ENCODE data around the gene SLC9C2.
"Not testable (repeated sequence)": the region's sequence is repeated elsewhere in the genome, so short reads cannot be mapped to it uniquely, and the experiment has no call there.

The SLC9C2 gene

DNA sequence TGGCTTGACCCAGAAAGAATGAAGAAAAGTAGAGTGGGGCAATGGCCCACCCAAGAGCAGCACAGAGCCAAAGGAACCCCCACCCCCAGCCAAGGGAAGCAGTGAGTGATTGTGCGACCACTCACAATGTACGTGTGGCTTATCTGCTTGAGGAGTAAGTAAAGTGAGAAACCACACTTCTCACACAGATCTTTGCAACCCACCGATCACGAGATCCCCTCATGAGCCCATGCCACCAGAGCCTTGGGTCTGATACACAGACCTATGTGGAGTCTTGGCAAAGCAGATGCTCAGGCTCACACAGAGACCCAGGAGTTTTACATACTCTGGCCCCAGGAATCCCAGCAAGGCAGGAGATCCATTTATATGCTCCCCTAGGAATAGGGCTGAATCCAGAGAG lies 14.0 kb upstream of the SLC9C2 start:
- no peak for DNase-seq (ENCODE audit: low read depth in 1 of 2, low spot score in 1 of 2)
- TF ChIP-seq JUND (IDR thresholded peaks at IDR 0.05; ENCODE audit: low read depth) = no peak
- in situ Hi-C loops (cut with HindIII; ENCODE audit: low pct_unique_long_range_greater_than_20kb, low sequenced_read_pairs) = no loop called here

DNA sequence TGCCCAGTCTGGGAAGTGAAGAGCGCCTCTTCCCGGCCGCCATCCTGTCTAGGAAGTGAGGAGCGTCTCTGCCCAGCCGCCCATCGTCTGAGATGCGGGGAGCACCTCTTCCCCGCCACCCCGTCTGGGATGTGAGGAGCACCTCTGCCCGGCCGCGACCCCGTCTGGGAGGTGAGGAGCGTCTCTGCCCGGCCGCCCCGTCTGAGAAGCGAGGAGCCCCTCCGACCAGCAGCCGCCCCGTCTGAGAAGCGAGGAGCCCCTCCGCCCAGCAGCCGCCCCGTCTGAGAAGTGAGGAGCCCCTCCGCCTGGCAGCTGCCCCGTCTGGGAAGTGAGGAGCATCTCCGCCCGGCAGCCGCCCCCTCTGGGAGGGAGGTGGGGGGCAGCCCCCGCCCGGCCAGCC lies 10.2 kb upstream of the SLC9C2 start:
- in situ Hi-C loops (cut with HindIII; ENCODE audit: low pct_unique_long_range_greater_than_20kb, low sequenced_read_pairs) = not testable (repeated sequence)

GRCh38 chr1:173608503-173609216 lies 5.8 kb upstream of the SLC9C2 start:
- DNase-seq (ENCODE audit: low read depth in 1 of 2, low spot score in 1 of 2) = no peak
- no peak for TF ChIP-seq JUND (IDR thresholded peaks at IDR 0.05; ENCODE audit: low read depth)
- in situ Hi-C loops (cut with HindIII; ENCODE audit: low pct_unique_long_range_greater_than_20kb, low sequenced_read_pairs) = no loop called here

More for the DNA sequence above, 10.2 kb upstream of the SLC9C2 start:
- DNase-seq (ENCODE audit: low read depth in 1 of 2, low spot score in 1 of 2) = not testable (repeated sequence)

GRCh38 chr1:173601588-173601987 lies 1.3 kb downstream of the SLC9C2 start:
- no peak for DNase-seq (ENCODE audit: low read depth in 1 of 2, low spot score in 1 of 2)
- no peak for TF ChIP-seq JUND (IDR thresholded peaks at IDR 0.05; ENCODE audit: low read depth)
- in situ Hi-C loops (cut with HindIII; ENCODE audit: low pct_unique_long_range_greater_than_20kb, low sequenced_read_pairs) = no loop called here

DNA sequence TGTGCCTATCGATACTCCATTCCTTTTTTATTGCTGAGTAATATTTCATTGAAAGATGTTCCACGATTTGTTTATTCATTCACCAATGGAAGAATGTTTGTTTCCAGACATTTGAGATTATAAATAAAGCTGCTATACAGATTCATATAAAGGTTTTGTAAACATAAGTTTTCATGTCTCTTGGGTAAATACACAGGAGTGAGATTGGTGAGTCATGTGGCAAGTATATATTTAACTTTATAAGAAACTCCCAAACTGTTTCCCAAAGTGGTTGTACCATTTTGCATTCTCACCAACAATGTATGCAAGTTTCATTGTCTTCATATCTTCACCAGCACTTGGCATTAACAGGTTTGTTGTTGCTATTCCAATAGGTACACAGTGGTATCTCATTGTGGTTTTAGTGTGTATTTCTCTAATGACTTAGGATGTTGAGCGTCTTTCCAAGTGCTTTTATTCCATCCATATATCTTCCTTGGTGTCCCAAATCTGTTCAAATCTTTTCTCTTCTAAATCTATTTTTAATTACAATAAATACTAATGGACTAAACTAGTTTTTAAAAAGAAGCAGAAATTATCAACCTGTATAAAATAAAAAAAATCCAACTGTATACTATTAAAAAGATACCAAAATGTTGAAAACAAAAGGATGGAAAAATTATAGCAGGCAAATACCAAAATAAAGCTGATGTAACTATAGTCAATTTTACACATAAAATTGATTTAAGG lies 6.6 kb downstream of the SLC9C2 start:
- in situ Hi-C loops (cut with HindIII; ENCODE audit: low pct_unique_long_range_greater_than_20kb, low sequenced_read_pairs) = no loop called here
- no peak for TF ChIP-seq JUND (IDR thresholded peaks at IDR 0.05; ENCODE audit: low read depth)
- DNase-seq (ENCODE audit: low read depth in 1 of 2, low spot score in 1 of 2) = no peak

- DNase-seq (ENCODE audit: low read depth in 1 of 2, low spot score in 1 of 2); in situ Hi-C loops (cut with HindIII; ENCODE audit: low pct_unique_long_range_greater_than_20kb, low sequenced_read_pairs): not testable (repeated sequence)
Observed at GRCh38 chr1:173591138-173591537, 11.7 kb downstream of the SLC9C2 start.

DNA sequence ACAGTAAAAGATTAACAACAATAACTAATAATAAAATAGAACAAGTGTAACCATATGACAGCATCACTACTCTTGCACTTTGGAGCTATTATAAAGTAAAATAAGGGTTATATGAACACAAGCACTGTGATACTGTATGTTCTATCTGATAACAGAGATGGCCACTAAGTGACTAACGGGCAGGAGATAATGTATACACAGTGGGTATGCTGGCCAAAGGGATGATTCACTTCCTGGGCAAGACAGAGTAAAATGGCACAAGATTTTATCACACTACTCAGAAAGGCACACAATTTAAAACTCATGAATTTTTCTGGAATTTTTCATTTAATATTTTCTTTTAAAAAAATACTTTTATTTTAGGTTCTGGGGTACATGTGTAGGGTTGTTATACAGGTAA lies 12.3 kb downstream of the SLC9C2 start:
- TF ChIP-seq JUND (IDR thresholded peaks at IDR 0.05; ENCODE audit: low read depth) = no peak
- no peak for DNase-seq (ENCODE audit: low read depth in 1 of 2, low spot score in 1 of 2)
- in situ Hi-C loops (cut with HindIII; ENCODE audit: low pct_unique_long_range_greater_than_20kb, low sequenced_read_pairs) = no loop called here

- in situ Hi-C loops (cut with HindIII; ENCODE audit: low pct_unique_long_range_greater_than_20kb, low sequenced_read_pairs) = no loop called here
- no peak for DNase-seq (ENCODE audit: low read depth in 1 of 2, low spot score in 1 of 2)
- no peak for TF ChIP-seq JUND (IDR thresholded peaks at IDR 0.05; ENCODE audit: low read depth)
Observed at GRCh38 chr1:173581383-173582079, 21.3 kb downstream of the SLC9C2 start.

DNA sequence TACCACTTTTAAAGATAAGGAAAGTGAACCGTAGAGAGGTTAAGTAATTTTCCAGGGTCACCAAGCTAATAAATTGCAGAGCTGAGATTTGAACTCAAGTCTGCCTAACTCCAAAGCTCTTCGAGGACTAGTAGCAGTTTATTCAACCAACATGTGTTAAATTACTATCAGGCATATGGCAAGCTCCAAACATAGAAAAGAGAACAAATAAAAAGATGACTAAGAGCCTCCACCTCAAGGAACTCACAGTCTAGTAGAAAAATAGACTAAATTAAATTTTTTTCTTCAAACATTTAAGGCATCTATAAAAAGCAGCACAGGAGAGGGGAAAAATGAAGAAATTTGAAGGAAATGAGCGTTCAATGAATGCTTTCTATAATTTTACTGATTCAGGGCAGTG lies 22.2 kb downstream of the SLC9C2 start:
- no peak for DNase-seq (ENCODE audit: low read depth in 1 of 2, low spot score in 1 of 2)
- in situ Hi-C loops (cut with HindIII; ENCODE audit: low pct_unique_long_range_greater_than_20kb, low sequenced_read_pairs) = no loop called here
- TF ChIP-seq JUND (IDR thresholded peaks at IDR 0.05; ENCODE audit: low read depth) = no peak

GRCh38 chr1:173580071-173580470 lies 22.8 kb downstream of the SLC9C2 start:
- in situ Hi-C loops (cut with HindIII; ENCODE audit: low pct_unique_long_range_greater_than_20kb, low sequenced_read_pairs) = no loop called here
- no peak for DNase-seq (ENCODE audit: low read depth in 1 of 2, low spot score in 1 of 2)
- TF ChIP-seq JUND (IDR thresholded peaks at IDR 0.05; ENCODE audit: low read depth) = no peak

DNA sequence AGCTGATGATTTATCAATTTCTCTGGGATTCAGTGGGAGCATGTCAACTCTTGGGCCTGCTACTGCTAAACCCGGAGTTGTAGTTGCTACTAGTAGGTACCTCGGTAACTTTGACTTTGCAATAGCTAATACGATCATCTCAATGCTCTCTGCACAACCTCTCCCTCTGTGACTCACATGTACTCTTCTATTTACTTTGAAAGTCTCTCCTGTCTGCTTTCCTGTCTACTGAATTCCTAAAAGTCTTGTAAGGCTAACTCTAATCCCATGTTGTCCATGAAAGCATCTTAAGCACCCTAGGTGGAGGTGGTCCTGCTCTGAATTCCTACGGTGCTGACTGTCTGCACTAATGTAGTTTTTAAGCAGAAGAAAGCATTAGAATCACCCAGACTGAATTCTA lies 29.3 kb downstream of the SLC9C2 start:
- DNase-seq (ENCODE audit: low read depth in 1 of 2, low spot score in 1 of 2) = peak in 1 of 2 experiments; percentile 10
- in situ Hi-C loops (cut with HindIII; ENCODE audit: low pct_unique_long_range_greater_than_20kb, low sequenced_read_pairs) = no loop called here
- TF ChIP-seq JUND (IDR thresholded peaks at IDR 0.05; ENCODE audit: low read depth) = no peak

GRCh38 chr1:173572201-173572873 lies 30.5 kb downstream of the SLC9C2 start:
- in situ Hi-C loops (cut with HindIII; ENCODE audit: low pct_unique_long_range_greater_than_20kb, low sequenced_read_pairs) = no loop called here
- TF ChIP-seq JUND (IDR thresholded peaks at IDR 0.05; ENCODE audit: low read depth) = no peak
- DNase-seq (ENCODE audit: low read depth in 1 of 2, low spot score in 1 of 2) = no peak
